H9 (cell line): ENCODE results near the gene CHRM4. TPM values are rescaled to one million over a fixed set of nuclear protein-coding genes. Genes with fewer than 3 reads are reported as not detected.

Source experiments
- DNase-seq: peaks from one replicate; pipeline ENCODE4 v3.0.0-alpha.2; 2017
- H2AFZ ChIP-seq: one replicate; pipeline ENCODE4 v1.6.1; 2013; ENCODE audit warnings: mild to moderate bottlenecking, low read length, control low read depth, moderate library complexity
- H2AK5ac ChIP-seq: 2 replicates; pipeline ENCODE4 v1.6.1; 2013; ENCODE audit warnings: low read length, control low read depth, mixed read lengths; ENCODE audit not compliant: insufficient read length
- H2BK120ac ChIP-seq: one replicate; pipeline ENCODE4 v1.6.1; 2013; ENCODE audit warnings: low read depth, mild to moderate bottlenecking, low read length, control low read depth, inconsistent platforms; ENCODE audit not compliant: poor library complexity, severe bottlenecking
- H2BK12ac ChIP-seq: 2 replicates; pipeline ENCODE4 v1.6.1; 2013; ENCODE audit warnings: low read length, control low read depth, mixed read lengths, low read depth; ENCODE audit not compliant: insufficient read length
- H2BK15ac ChIP-seq: 2 replicates; pipeline ENCODE4 v1.6.1; 2013; ENCODE audit warnings: low read depth, low read length, control low read depth
- H2BK20ac ChIP-seq: one replicate; pipeline ENCODE4 v1.6.1; 2013; ENCODE audit warnings: low read depth, mild to moderate bottlenecking, low read length, control low read depth, inconsistent platforms; ENCODE audit not compliant: poor library complexity, severe bottlenecking
- H2BK5ac ChIP-seq: 2 replicates; pipeline ENCODE4 v1.6.1; 2013; ENCODE audit warnings: low read length, control low read depth, mixed read lengths; ENCODE audit not compliant: insufficient read length
- H3K14ac ChIP-seq: 2 replicates; pipeline ENCODE4 v1.6.1; 2013; ENCODE audit warnings: low read length, control low read depth; ENCODE audit not compliant: insufficient read depth
- H3K18ac ChIP-seq: 2 replicates; pipeline ENCODE4 v1.6.1; 2013; ENCODE audit warnings: low read depth, mild to moderate bottlenecking, mixed read lengths, low read length, control low read depth; ENCODE audit not compliant: insufficient read length
- H3K23ac ChIP-seq: 2 replicates; pipeline ENCODE4 v1.6.1; 2013; ENCODE audit warnings: low read length, control low read depth, mixed read lengths, low read depth; ENCODE audit not compliant: insufficient read length
- H3K23me2 ChIP-seq: 2 replicates; pipeline ENCODE4 v1.6.1; 2013; ENCODE audit warnings: low read depth, mild to moderate bottlenecking, mixed read lengths, low read length, control low read depth; ENCODE audit not compliant: insufficient read length, poor library complexity, severe bottlenecking
- H3K27ac ChIP-seq: 2 replicates; pipeline ENCODE4 v1.5.1; 2013; ENCODE audit warnings: low read length, control low read depth, mixed read lengths, low read depth; ENCODE audit not compliant: insufficient read length
- H3K27me3 ChIP-seq: 2 replicates; pipeline ENCODE4 v1.6.1; 2013; ENCODE audit warnings: low read length, control low read depth, inconsistent platforms; ENCODE audit not compliant: insufficient read depth
- H3K4ac ChIP-seq: 2 replicates; pipeline ENCODE4 v1.6.1; 2013; ENCODE audit warnings: low read depth, mild to moderate bottlenecking, control low read depth, inconsistent platforms, low read length, moderate library complexity
- H3K4me1 ChIP-seq: 2 replicates; pipeline ENCODE4 v1.6.1; 2013; ENCODE audit warnings: low read length, control low read depth, inconsistent platforms; ENCODE audit not compliant: insufficient read depth
- H3K4me2 ChIP-seq: 2 replicates; pipeline ENCODE4 v1.6.1; 2013; ENCODE audit warnings: low read length, control low read depth, mixed read lengths; ENCODE audit not compliant: insufficient read length, insufficient read depth
- H3K56ac ChIP-seq: 2 replicates; pipeline ENCODE4 v1.6.1; 2013; ENCODE audit warnings: low read depth, mild to moderate bottlenecking, mixed read lengths, low read length, control low read depth; ENCODE audit not compliant: insufficient read length
- H3K79me1 ChIP-seq: 2 replicates; pipeline ENCODE4 v1.6.1; 2013; ENCODE audit warnings: low read depth, mild to moderate bottlenecking, moderate library complexity, low read length, control low read depth, inconsistent platforms; ENCODE audit not compliant: insufficient read depth, poor library complexity, severe bottlenecking
- H3K79me2 ChIP-seq: 2 replicates; pipeline ENCODE4 v1.6.1; 2013; ENCODE audit warnings: low read length, control low read depth, inconsistent platforms; ENCODE audit not compliant: insufficient read depth
- H3K9ac ChIP-seq: 2 replicates; pipeline ENCODE4 v1.6.1; 2013; ENCODE audit warnings: low read length, control low read depth, mixed read lengths; ENCODE audit not compliant: insufficient read length; ENCODE audit errors: extremely low read depth
- H3K9me3 ChIP-seq: one replicate; pipeline ENCODE4 v1.6.1; 2013; ENCODE audit warnings: low read depth, low read length, inconsistent platforms; ENCODE audit not compliant: control insufficient read depth
- H3T11ph ChIP-seq: one replicate; pipeline ENCODE4 v1.6.1; 2013; ENCODE audit warnings: mild to moderate bottlenecking, low read length, control low read depth, inconsistent platforms
- H4K20me1 ChIP-seq: one replicate; pipeline ENCODE4 v1.6.1; 2013; ENCODE audit not compliant: control insufficient read depth, insufficient read length, insufficient read depth
- H4K5ac ChIP-seq: 2 replicates; pipeline ENCODE4 v1.6.1; 2013; ENCODE audit warnings: low read depth, mild to moderate bottlenecking, mixed read lengths, low read length, control low read depth; ENCODE audit not compliant: insufficient read length
- H4K8ac ChIP-seq: replicated peaks from 2 replicates; pipeline ENCODE4 v1.6.1; 2013; ENCODE audit warnings: low read length, control low read depth, mixed read lengths, low read depth; ENCODE audit not compliant: insufficient read length
- H4K91ac ChIP-seq: 2 replicates; pipeline ENCODE4 v1.6.1; 2013; ENCODE audit warnings: low read depth, mild to moderate bottlenecking, moderate library complexity, mixed read lengths, low read length, control low read depth; ENCODE audit not compliant: insufficient read length
- H3K27ac Mint-ChIP-seq, 3 experiments: 2 replicates in 2 of 3; 3 replicates in 1 of 3; pipeline ENCODE4 v1.8.0; 2020 to 2021; ENCODE audit warnings: mixed read lengths in 3 of 3, mild to moderate bottlenecking in 1 of 3, moderate library complexity in 1 of 3
- H3K27me3 Mint-ChIP-seq: 2 replicates; pipeline ENCODE4 v1.8.0; 2021; ENCODE audit warnings: low read depth, mild to moderate bottlenecking, moderate library complexity, mixed read lengths
- H3K36me3 Mint-ChIP-seq, 3 experiments: 2 replicates in 2 of 3; 3 replicates in 1 of 3; pipeline ENCODE4 v1.8.0; 2020 to 2021; ENCODE audit warnings: low read depth in 3 of 3, mixed read lengths in 3 of 3; ENCODE audit not compliant: insufficient read depth in 1 of 3
- H3K4me1 Mint-ChIP-seq, 2 experiments: 2 replicates each; pipeline ENCODE4 v1.8.0; 2020; ENCODE audit warnings: mixed read lengths in 2 of 2
- H3K4me3 Mint-ChIP-seq, 2 experiments: 2 replicates in 1 of 2; 3 replicates in 1 of 2; pipeline ENCODE4 v1.8.0; 2020 to 2021; ENCODE audit warnings: mild to moderate bottlenecking in 2 of 2, mixed read lengths in 2 of 2, moderate library complexity in 1 of 2
- H3K9me3 Mint-ChIP-seq, 2 experiments: 2 replicates in 1 of 2; 3 replicates in 1 of 2; pipeline ENCODE4 v1.8.0; 2020; ENCODE audit warnings: mild to moderate bottlenecking in 2 of 2, mixed read lengths in 2 of 2, moderate library complexity in 1 of 2
- CTCF ChIP-seq: fragments of 200-600 bp; sonication (generic); conservative IDR thresholded peaks from 3 replicates; pipeline ENCODE4 v1.8.0; 2021; ENCODE audit warnings: antibody characterized with exemption, mild to moderate bottlenecking
- WGBS: extraction: QIAGEN DNeasy Blood & Tissue Kit; methylation state at CpG from one replicate; pipeline ENCODE4 v1.1.7; 2013; ENCODE audit warnings: missing lambda C conversion rate, low lambda C conversion rate, mixed read lengths; ENCODE audit not compliant: insufficient read length; ENCODE audit errors: extremely low coverage; 5-methylcytosine and 5-hydroxymethylcytosine counted together
- total RNA-seq: library from RNA; stranded (reverse); gene quantifications from 2 replicates; pipeline ENCODE4 v1.2.1, GENCODE V29; 2021

CHRM4 gene
- total RNA-seq, 1 experiment from 2014 or later, result 1.0 TPM

DNA sequence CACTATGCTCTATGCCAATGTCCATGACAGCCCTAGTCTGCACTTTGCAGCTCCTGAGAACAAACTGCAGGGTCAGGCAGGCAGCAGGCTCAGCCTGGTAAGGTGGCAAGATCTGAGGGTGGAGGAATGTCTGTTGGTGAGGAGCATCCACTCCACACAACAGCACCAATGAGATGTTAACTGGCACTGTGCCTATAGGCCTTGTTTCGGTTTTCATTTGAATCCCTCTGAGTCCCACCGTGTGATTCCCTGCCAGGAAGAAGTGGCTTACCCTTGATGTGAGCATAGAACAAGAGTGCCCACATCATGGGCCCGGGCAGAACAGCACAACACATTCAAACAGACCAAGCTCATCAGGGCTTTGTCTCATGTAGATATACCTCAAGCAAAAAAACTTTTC lies 44.1 kb upstream of the CHRM4 start:
- no peak overlapping the region for H2AFZ ChIP-seq
- Mint-ChIP-seq H3K9me3 (no peaks in the 10 kb centered on the region), H3K4me1 (peaks cover 42 to 45% of the 10 kb centered on the region in 2 experiments), H3K4me3 (peak overlapping the region in 1 of 2 experiments; percentile 15; a peak in 2 of 5 replicates), H3K27me3 (no peaks in the 10 kb centered on the region; the same call in 1 of the 2 replicates), H3K36me3 (peaks cover 18 to 32% (median 20%) of the 10 kb centered on the region in 3 experiments; a peak in 6 of 7 replicates), H3K27ac (peak overlapping the region in 2 of 3 experiments; percentile 61 to 79; a peak in 4 of 7 replicates)
- no peak overlapping the region for H3K23ac ChIP-seq
- H3K79me2 ChIP-seq, result no peaks in the 10 kb centered on the region
- no peak for DNase-seq
- WGBS, result no CpG with 5 or more reads among the region's 3 CpGs
- TF ChIP-seq CTCF, result no peak
- no peak overlapping the region for H3K9ac ChIP-seq
- no peak overlapping the region for H2BK5ac ChIP-seq
- H4K91ac ChIP-seq, result no peak overlapping the region
- no peak overlapping the region for H4K5ac ChIP-seq
- no peak overlapping the region for H3K18ac ChIP-seq
- H3K27me3 ChIP-seq, result no peaks in the 10 kb centered on the region
- no peak overlapping the region for H2BK15ac ChIP-seq
- H3T11ph ChIP-seq, result no peak overlapping the region
- H3K23me2 ChIP-seq, result no peaks in the 10 kb centered on the region
- no peaks in the 10 kb centered on the region for H3K9me3 ChIP-seq
- H2AK5ac ChIP-seq, result no peak overlapping the region
- H2BK20ac ChIP-seq, result no peak overlapping the region
- no peak overlapping the region for H3K14ac ChIP-seq
- no peak overlapping the region for H3K4ac ChIP-seq
- no peaks in the 10 kb centered on the region for H3K79me1 ChIP-seq
- H2BK120ac ChIP-seq, result no peak overlapping the region
- H3K56ac ChIP-seq, result no peak overlapping the region
- no peak overlapping the region for H3K27ac ChIP-seq
- no peak overlapping the region for H4K8ac ChIP-seq
- H3K4me1 ChIP-seq, result peaks cover 19% of the 10 kb centered on the region
- no peaks in the 10 kb centered on the region for H4K20me1 ChIP-seq
- no peak overlapping the region for H2BK12ac ChIP-seq
- H3K4me2 ChIP-seq, result no peak overlapping the region
